Umbilical cord (tissue), 2 donors: ENCODE results near the gene CDK6. TPM values are rescaled to one million over a fixed set of nuclear protein-coding genes. Genes with fewer than 3 reads are reported as not detected.
A peak's percentile ranks its signal among the peaks of the same experiment; 100 is the strongest.

Experiments
- DNase-seq: peaks from one replicate; pipeline ENCODE4 v3.0.0-alpha.2; 2015; ENCODE audit warnings: low spot score
- total RNA-seq: library from RNA; depleted of rRNA; stranded (reverse); fragments of >200 nt; gene quantifications from one replicate; pipeline ENCODE4 v1.2.3, GENCODE V29; 2014; ENCODE audit warnings: low replicate concordance; ENCODE audit not compliant: insufficient read depth

Gene CDK6
- total RNA-seq, 1 donor from 2014 or later, result 118 TPM

DNA sequence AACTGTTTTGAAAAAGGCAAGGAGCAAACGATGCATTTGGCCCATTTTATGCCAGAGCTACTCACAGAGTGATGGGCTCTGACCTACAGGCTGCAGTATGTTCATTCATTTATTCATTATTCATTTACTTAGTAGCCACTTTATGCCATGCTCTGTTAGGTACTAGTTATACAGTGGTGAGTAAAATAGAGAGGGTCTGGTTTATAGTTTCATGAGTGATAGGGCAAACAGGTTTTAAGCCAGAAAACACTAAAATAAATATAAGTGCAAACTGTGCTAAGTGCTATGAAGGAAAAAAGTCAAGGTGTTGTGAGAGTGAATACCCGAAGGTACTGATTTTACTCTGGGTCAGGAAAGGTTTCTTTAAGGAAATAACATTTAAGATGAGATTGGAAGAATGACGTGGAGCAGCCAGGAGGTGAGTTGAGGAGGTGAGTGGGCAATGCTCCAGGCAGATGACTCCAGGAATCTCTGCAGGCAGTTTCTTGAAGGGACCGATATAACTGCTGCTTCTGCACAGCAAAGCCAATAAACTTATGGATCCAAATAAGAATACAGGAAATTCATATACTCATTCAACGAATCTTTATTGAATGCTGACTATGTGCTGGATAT is 189.3 kb downstream of the CDK6 start:
- no peak for DNase-seq

DNA sequence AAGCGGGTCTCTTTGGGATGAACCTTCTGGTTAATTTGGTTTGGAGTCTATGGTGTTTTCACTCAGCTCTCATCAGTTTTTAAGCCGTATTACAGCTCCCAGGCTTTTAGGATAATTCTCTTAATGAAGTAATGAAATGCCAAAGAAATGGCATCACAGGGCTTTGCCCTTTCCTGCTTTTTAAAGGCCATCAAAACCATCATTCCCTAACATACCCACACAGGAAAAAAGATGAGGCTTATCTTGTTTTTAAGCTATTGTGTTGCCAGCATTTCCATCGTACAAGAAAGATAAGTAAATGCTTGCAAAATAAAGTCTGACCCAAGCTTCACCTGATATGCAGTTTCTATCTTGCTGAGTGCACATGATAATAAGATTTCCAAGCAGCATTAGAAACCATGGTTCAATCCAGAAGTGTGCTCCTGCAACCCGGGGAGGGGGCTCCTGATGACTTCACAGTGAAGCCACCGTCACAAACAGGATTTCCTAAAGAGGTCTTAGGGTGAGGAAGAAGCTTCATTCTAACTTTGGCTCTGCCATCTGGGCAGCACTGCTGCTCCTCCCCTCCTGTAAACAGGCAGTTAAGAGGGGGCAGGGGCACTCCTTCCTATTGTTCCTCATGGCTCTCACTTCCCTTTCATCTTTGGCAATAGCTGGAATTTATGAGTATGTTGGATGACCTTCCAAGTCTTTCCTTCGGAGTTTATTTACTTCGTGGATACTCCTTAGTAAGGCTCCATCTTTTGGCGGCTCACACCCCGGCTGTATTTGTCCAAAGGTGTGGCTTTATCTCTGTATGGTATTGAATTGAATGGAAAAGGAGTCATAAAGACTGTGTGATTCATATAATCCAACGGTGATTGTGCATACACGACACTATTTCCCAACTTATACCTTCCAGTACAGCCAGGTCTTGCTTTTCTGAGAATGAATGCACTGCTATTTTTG is 191.0 kb downstream of the CDK6 start:
- DNase-seq, result no peak

DNA sequence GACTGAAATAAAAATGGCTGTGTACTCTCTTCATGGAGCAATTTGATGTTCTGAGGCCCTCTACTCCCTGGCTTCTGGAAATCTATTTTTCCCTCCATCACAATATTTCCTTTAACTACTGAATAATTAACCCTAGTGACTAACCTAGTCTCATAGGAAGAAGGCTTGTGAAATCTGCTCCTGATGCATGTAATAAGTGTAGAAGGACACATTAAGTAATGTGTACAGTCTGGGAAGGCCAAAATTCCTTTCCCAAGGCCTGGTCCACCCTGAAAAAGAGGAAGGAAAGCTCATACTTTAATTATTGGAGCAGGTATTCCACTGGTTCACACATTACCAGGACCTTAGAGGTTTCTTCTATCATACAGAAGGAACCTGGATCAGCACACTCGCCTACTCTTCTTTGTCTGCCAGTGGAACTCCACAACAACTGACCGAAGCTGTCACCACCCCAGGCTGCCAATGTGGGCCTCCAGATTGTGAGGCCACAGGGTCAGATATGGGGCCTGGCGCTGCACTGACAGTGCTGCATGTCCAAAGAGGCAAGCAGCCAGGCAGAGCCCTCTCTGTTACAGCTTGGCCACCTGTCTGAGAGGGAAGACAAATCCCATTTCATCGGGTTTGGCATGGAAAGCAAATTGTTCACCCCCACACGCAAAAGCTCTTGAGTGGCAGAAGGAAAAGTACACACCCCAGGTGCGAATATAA is 191.8 kb downstream of the CDK6 start:
- DNase-seq, result no peak

DNA sequence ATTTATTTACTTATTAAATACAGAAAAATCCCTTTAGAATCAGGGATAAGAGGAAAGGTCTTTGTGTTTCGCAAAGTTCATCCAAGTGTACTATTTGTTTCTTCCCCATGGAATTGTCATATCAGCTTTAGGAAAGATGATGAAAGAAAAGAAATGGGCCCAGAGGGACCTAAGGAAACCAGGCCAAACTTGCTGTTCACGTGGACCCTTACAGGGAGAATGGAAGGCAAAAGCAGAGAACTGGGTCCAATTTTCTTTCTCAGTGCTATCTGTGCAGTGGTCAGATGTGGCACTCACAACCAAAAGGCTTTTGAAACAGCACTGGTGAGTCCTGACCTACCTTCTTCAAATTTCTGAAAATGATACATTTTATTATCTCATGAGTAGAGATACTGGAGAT is 192.6 kb downstream of the CDK6 start:
- no peak for DNase-seq

DNA sequence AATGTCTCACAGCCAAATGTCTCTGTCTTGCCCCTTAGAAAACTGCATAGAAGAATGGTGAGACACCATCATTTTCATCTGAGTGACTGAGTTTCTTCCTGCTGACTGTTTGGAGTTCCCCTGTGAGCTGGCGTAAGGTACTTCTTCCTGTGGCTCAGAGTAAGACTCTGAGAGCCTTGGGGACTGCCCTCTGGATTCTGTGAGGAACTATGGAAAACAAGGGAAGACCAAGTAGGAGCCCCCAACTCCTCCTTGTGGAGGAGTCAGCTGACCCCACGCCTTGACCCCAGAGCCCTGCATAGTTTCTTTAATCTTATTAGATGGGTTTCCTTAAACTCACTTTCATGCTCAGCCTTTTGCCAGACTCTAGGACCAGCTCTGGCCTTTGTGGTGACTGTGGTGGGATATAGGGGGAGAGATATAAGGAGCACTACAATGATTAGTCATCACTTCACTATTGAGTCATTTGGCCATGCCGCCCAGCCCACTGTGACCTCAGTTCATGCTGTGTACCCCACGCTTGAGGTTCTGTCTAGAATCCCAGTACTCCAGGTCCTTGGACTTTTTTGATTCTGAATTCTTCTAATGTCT is 194.4 kb downstream of the CDK6 start:
- no peak for DNase-seq

DNA sequence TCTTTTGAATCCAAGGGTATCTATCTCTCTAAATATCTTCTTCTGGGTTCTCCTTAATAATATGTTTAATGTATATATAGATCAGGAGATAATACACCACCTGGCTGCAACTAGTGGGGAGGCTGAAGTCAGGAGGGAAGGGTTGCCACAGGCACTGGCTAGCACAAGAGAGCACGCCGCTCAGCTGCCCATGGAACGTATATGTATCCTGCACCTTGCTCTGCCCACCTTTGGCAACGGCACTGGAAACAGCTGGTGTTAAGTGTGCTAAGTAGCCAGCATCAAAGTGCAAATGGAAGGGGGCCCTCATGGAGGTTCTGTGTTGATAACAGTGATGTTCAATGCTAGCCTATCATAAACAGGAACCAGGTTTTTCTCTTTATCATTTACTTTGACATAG is 196.4 kb downstream of the CDK6 start:
- DNase-seq, result no peak

DNA sequence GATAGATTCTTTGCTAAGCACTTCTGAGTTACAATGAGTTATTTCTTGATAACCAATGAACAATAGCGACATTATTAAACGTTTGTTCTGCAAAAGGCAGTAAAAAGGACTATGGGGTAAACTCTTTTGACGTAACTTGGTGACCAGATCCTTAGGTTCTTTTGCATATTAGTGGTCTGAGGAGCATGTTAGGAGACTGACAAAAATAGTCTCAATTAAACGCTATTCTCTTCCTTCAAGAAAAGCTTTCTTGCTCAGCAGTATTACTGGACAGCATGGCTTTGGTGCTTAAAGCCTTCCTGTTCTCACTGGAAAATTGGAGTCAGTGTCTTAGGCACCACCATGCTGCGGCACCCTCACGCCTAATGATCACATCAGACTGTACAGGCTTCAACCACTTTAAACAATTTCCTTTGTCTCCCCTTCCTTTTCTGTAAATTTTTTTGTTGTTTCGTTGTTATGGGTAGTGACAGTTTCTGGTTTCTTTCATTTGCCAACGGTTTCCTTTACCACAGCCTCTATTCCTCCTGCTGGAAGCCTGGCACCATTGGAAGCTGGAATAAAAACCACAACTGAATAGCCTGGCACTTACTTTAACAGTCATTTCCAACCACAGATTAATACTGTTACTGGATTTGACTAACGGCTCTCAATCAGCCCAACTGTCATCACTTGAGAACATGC is 197.0 kb downstream of the CDK6 start:
- no peak for DNase-seq

DNA sequence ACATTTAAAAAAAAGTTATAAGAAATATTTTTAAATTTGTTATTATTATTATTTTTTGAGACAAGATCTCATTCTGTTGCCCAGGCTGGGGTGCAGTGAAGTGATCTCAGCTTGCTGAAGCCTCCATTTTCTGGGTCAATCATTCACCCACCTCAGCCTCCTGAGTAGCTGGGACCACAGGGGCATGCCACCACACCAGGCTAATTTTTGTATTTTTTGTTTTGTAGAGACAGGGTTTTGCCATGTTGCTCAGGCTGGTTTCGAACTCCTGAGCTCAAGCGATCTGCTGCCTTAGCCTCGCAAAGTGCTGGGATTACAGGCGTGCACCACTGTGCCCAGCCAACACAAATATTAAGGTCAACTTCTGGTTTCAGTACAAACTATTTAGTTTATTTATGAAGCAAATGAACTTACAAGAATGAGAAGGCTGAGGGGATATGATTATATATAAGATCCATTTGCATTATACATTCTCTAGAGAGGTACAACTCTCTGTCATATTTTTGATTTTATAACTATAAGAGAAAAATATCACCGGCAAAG is 200.3 kb downstream of the CDK6 start:
- no peak for DNase-seq

DNA sequence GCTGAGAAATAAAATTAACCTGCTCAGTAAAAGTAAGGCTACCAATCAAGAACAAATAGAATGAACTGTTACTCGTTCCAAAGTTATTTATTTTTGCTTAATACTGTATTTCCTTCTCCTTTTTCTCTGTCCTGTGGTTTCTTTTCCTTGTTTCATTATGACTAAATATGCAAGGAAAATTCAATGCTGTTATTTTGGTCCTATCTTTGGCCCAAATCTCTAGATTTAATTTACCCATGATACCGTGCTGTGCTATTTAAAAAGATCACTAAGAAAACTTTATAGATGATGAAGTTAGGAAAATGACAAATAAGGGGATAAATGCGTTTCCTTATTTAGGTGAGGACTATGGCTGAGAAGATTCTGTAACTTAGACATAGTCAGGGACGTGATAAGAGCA is 200.8 kb downstream of the CDK6 start:
- DNase-seq, result no peak

DNA sequence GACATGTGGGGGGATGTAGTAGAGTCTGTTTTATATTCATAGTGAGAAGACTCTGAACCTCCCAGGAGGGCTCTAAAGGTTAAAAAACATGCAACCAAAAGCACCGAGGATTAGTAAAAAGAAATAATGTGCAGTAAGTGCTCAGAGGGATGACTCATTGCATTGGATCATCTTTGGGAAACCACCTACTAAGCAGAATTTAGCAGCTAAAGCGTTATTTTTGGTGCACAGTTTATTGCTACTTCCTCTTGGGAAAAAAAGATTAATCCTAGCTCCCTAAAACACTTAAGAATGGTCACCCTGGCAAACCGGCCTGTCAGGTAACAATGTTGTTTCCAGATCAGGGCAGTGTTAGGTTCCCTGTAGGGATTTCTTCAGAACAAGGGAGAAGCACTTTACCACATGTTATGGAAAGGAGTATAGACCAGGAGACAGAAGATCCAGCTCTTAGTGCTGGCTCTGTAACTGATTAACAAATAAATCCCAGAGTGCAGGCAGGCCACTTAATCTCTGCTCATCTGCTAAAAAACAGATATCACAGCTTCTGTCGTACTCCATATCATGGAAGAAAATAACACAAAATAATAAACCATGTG is 201.4 kb downstream of the CDK6 start:
- peak; percentile 45 for DNase-seq

DNA sequence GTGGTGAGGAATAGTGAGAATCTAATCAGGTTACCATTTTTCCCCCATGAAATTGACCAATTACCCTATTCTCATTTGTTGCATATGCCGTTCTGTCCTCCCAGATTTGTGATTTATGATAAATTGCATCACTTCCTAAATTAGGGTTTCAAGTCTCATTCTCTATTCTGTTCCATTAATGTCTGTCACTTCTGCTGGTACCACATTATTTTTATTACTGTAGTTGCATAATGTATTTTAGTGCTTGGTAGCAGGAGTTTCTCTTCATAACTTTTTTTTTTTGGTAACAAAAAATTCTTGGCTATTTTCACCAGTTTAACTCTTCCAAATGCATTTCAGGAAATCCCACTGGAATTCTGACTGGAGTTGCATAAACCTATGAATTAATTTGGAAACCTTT is 202.2 kb downstream of the CDK6 start:
- DNase-seq, result no peak

DNA sequence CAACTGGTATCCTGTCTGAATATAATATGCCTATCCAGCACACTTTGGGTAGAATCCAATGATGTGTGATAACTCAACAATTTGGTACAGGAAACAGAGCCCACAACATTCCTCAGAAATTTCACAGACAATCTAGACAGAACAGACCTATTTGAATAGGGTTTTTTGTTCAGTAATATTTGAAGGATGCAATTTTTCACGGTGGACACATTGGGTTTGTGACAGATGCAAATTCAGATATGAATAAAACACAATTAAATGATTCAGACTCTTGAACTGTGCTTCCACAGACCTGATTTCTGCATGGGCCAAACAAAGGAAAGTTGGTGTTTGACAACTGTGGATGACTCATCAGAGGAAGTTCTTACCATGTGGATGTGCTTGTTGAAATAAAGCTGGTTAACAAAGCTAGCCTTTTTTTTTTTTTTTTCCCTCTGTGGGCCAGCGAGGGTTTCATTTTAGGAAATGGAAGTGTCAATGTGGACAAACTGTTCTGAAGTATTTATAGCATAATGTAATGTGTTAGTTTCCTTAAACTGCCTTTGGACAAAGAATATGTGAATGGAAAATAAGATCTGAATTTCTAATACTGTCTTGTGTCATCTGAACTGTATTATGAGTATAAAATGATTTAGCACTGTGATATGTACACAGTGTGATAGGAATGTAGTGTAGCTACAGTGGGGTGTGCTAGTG is 203.0 kb downstream of the CDK6 start:
- DNase-seq, result peak; percentile 74

DNA sequence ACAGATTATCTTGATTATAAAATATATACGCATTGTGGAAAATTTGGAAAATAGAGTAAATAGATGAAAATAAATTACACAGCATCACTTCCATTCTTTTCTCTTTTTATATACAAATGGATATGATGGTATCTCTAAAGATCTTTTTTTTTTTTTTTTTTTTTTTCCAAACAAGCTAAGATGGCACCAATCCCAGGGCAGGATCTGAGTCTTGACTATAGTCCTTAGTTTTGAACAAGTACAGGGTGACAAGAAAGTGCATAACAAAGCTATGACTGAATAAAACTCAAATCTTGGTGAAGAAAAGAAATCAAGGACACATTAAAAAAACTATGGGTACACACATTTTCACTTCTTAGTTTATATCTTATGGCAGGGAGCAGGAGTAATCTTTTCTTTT is 203.6 kb downstream of the CDK6 start:
- no peak for DNase-seq

DNA sequence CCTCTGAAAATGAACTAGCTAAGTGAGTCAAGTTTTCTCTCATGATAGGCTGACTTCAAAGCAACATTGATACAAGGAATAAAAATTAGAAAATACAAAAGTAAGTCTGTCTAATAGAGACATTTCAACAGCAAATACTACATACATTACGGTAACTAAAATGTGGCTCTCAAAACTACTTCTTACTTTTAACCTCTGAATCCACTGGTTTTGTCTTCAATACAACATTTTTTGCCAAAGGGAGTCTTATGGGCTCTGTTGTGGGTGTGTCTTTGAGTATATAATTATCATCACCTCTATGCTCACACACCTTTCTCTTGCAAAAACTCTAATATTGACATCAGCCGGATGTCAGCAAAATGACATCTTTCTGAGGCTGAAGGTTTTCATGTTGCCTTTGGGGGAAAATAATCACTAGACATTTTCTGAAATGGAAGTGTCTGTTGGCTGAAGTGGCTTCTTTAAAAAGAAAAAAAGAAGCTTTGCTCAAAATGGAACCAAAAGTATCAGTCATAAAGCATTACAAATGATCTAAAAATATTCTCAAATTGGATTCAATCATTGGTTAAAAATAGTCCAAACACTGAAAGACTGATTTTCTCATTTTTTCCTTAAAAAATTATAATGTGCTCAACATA is 204.4 kb downstream of the CDK6 start:
- DNase-seq, result no peak

DNA sequence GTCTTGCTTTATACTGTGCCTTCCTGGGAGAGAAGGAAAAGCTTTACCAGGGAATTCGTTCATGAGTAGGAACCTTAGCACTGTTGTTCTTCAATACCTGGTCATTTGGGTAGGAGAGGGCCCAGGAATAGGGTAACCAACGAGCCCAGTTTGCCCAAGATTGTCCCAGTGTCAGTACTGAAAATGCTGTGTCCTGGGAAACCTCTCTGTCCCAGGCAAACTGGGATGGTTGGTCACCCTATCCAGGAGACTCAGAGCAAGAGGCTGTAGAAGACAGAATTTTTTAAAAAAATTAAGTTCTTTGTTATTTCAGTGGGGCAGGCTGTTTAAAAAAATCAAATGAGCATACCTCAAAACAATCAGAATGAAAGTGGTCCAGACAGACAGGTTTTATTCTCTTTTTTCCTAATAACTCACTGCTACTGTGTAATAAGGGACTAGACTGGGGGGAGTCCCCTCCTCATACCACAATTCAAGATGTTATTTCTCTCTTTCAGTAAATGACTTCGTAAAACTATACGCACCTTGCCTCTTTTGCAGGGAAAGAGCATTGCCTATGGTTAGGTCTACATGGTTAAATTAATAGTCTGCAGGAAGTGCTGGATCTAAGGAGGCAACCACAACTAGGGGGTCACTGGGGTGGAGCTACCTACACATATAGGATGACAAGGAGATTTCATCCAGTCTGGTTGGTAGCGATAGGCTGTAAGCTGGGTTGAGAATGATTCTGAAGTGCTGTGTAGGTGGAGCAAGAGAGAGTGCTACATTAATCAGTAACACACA is 205.1 kb downstream of the CDK6 start:
- DNase-seq, result no peak

DNA sequence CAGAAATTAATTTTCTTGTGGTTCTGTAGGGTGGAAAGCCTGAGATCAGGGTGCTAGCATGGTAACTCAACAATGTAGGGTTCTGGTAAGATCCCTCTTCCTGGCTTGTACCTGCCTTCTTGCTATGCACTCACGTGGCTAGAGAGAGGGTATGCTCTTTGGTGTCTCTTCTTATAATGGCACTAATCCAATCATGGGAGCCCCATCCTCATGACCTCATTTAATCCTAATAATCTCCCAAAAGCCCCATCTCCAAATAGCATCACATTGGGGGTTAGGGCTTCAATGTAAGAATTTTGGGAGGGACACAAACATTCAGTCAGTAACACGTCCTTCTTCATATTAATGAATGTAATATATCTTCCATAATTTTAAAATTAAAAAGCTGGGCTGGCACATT is 206.6 kb downstream of the CDK6 start:
- DNase-seq, result no peak

DNA sequence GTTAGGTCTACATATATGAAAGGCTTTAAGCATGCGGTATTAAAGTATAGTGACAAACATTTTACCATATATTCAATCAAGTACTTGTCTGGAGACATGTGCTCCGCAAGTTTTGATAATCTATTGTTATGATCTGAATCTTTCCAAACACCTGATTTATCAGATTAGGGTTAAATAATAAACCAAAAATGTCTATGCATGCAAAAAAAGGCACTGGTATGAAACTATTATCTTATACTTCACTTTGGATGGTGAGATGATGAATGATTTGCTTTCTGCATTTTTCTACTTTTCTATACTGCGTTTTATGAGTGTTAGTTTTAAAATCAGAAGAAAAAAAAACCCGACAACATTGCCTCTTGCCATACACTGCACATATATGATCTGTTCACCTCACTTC is 208.4 kb downstream of the CDK6 start:
- no peak for DNase-seq

DNA sequence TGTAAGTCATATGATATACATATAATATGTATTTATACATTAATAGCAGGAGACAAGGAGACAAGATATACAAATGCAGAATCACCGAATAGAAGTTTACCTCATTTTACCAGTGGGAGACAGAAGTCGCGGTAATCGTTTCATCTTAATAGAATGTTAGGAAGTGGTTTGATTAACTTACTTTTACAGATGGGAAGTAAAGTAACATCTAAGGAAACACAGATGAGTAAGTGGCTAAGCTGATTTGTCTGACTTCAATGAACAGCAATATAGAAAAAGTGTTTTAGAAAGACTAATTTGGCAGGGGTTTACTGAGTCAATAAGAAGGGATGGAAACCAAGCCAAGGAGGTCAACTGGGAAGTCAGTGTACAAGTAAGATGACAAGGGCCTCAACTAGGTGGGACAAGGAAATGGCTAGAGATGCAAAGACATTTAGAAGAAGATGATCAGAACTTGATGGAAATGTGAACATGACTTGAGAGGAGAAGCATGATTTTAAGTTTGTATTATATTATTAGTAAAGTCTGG is 210.0 kb downstream of the CDK6 start:
- DNase-seq, result no peak

DNA sequence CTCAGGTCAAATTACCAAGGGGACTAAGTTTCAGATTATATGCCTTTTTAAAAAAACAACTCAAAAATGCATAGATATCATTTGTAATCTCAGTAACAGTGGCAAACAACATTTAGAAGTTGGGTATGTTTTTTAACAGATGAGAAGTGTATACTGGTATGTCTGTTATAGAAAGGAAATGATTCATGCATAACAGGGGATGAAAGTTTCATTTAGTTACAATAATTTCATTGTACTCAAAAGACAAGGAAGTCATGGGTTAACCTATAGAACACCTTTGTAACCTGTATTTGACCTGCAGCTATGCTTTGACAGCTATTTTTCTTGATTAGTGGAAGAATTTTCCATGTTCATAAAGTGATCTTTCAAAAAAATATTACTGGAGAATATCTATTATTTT is 210.8 kb downstream of the CDK6 start:
- no peak for DNase-seq
